Naive thymus-derived CD8-positive, alpha-beta T cell (primary cell): Measurements from ENCODE around the gene NPEPL1. TPM values are rescaled to one million over a fixed set of nuclear protein-coding genes. Genes with fewer than 3 reads are reported as not detected.

ENCODE experiments used
- ATAC-seq, 2 donors: fragments of 150-1000 bp; cut with Tn5 transposase in 1 of 2; sonication (Bioruptor Pico), chemical (Tn5 transposase) in 1 of 2; 1 replicate in 1 of 2; 2 replicates in 1 of 2; pipeline ENCODE4 v1.10.0; 2021; ENCODE audit warnings: mild to moderate bottlenecking in 2 of 2, moderate library complexity in 2 of 2
- POLR2A ChIA-PET: fragments of 350-600 bp; sonication (Branson Sonifier 250); formaldehyde crosslinking; loops from one replicate; lab custom pipeline; 2021; ENCODE audit warnings: antibody characterized with exemption; lab: Charles Lee
- DNase-seq, 10 donors: peaks; one replicate each; pipeline versions ENCODE4 v3.0.0 to v3.0.0-alpha.2; 2020 to 2022
- H3K27ac Mint-ChIP-seq, 10 donors: one replicate each; pipeline ENCODE4 v1.8.0; 2020 to 2022; ENCODE audit warnings: mild to moderate bottlenecking in 10 of 10, mixed read lengths in 10 of 10, moderate library complexity in 4 of 10, inconsistent platforms in 1 of 10
- H3K27me3 Mint-ChIP-seq, 5 donors: one replicate each; pipeline ENCODE4 v1.8.0; 2021 to 2022; ENCODE audit warnings: mixed read lengths in 5 of 5
- H3K36me3 Mint-ChIP-seq, 3 donors: one replicate each; pipeline ENCODE4 v1.8.0; 2020 to 2022; ENCODE audit warnings: mixed read lengths in 3 of 3, mild to moderate bottlenecking in 2 of 3, inconsistent platforms in 1 of 3
- H3K4me1 Mint-ChIP-seq, 4 donors: one replicate each; pipeline ENCODE4 v1.8.0; 2021 to 2022; ENCODE audit warnings: mixed read lengths in 4 of 4
- H3K4me3 Mint-ChIP-seq, 10 donors: one replicate each; pipeline ENCODE4 v1.8.0; 2020 to 2022; ENCODE audit warnings: mild to moderate bottlenecking in 10 of 10, mixed read lengths in 10 of 10, moderate library complexity in 6 of 10, inconsistent platforms in 1 of 10
- H3K9me3 Mint-ChIP-seq, 9 donors: one replicate each; pipeline ENCODE4 v1.8.0; 2020 to 2022; ENCODE audit warnings: mixed read lengths in 9 of 9, mild to moderate bottlenecking in 3 of 9, inconsistent platforms in 1 of 9, moderate library complexity in 1 of 9
- polyA plus RNA-seq, 3 donors: library from polyadenylated mRNA; unstranded; fragments of 300-500 nt; fragmentation: Illumina TruSeq; gene quantifications; one replicate each; pipeline ENCODE4 v1.2.3, GENCODE V29; 2021
- total RNA-seq, 8 experiments: library from RNA in 2 of 8; stranded (reverse) in 2 of 8; gene quantifications; one replicate each; pipeline ENCODE4 v1.2.3 and lab custom pipeline; 2021 to 2026

The NPEPL1 gene
- total and polyA plus RNA-seq, 5 experiments from 2014 or later: 5.3 to 44.8 (median 6.3) TPM

DNA sequence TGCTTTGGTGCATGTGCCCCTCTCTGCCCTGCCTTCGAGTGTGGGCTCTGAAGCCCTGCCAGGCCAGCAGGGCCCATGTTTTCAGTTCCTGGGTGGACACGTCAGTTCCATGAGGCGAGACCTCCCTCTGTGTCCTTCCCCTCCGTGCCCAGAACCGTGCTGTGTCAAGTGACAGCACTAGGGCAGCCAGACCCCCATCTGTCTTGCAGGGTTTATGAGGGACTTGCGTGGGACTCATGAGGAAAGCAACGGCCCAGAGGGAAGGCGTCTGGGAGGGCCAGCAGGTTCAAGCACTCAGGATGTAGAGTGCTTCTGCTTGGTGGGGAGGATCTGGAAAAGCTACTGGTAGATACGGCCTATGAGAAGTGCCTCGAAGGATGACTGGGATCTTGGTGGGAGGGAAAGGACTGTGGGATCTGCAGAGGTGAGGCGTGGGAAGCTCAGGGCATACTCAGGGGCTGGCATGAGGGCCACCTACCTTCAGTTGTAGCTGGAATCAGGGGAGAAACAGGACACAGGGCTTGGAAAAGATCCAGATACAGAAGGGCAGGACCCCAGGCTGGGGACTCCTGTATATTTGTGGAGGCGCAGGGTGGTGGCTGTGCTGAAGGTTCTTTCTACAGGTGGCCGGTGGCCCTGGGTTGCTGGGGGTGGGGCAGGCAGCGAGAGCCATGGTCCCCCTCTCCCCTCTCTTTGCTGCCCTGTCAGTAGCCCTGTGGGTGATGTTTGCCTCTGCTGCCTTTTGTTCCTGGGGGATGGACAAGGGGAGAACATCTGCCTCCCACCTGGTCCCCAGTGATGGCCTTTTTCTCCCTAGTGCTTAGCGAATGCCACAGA is 5.5 kb downstream of the NPEPL1 start:
- H3K9me3 Mint-ChIP-seq: no peaks in the 10 kb centered on the region
- DNase-seq (peak in 1 of 10 donors; percentile 51), ATAC-seq (no peak)
- H3K4me1 Mint-ChIP-seq: peaks cover 2 to 16% (median 11%) of the 10 kb centered on the region in 4 donors
- no peaks in the 10 kb centered on the region for H3K27me3 Mint-ChIP-seq
- peaks cover 0 to 22% (median 9%) of the 10 kb centered on the region in 3 donors for H3K36me3 Mint-ChIP-seq
- H3K27ac Mint-ChIP-seq: peak overlapping the region in 2 of 10 donors; percentile 1 to 40
- POLR2A ChIA-PET: interaction anchor here (2.1 kb wide), 1 partner anchor 47 kb away, joined by 12 read pairs; the partner anchor contains the start of gene STX16
- H3K4me3 Mint-ChIP-seq: no peak overlapping the region

DNA sequence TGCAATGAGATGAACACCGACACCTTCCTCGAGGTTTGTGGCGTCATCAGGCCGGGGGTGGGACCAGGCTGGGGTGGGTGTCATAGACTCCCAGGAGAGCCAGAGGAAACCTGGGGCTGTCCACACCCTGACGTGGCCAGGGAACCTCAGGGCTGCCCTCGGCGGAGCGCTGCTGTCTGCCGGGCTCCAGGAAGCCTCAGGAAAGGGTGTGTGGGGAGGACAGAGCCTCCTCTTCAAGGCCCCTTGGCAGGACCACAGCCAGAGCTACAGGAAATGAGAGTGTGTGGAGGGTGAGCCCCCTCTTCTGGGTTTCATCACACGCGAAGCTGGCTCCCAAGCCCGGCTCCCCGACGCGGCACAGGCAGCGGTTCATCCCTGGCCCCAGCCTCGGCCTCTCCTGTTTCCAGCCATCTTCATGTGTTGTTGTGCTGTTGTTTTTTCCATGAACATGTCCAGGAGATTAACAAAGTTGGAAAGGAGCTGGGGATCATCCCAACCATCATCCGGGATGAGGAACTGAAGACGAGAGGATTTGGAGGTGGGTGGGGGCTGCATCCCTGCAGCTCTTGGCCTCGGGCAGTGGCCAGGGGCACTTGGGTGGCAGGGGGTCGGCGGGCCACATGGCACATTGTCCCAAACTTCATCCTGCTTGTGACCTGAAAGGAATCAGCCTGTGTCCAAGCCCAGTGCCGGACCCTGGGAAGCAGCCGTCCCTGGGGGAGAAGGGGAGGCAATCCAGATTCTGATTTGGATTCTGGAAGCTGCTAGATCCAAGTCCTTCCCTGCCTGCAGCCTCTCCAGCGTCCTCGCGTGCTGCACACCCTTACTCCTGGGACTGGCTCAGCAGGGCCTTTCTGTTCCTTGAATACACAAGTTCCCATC is 6.4 kb downstream of the NPEPL1 start:
- Mint-ChIP-seq H3K4me1 (peaks cover 0 to 9% (median 5%) of the 10 kb centered on the region in 4 donors), H3K27ac (peak overlapping the region in 1 of 10 donors; percentile 1), H3K4me3 (no peak overlapping the region), H3K36me3 (peaks cover 0 to 31% (median 17%) of the 10 kb centered on the region in 3 donors), H3K9me3 (no peaks in the 10 kb centered on the region), H3K27me3 (no peaks in the 10 kb centered on the region)
- DNase-seq (peak in 1 of 10 donors; percentile 50), ATAC-seq (no peak)
- POLR2A ChIA-PET: no interaction called here

DNA sequence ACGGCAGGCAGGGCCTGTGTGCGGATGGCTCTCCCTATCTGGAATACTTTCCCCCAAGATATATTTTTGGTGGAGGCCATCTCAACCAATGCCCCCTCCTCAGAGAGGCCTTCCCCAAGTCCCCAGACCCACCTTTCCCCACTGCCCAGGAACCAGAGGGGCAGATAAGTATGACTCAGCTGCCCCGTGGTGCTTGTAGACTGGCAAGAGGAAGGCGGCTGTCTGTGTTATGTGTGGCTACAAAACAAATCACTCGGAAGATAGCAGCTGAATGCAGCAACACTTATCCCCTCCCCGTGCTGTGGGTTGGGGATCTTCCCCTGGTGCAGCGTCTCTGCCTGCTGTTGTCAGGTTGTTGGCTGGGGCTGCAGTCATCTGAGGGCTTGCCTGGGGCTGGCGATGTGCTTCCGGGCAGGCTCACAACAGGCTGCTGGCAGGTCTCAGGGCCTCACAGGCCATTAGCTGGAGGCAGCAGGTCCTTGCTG is 7.1 kb downstream of the NPEPL1 start:
- H3K27me3 Mint-ChIP-seq: no peaks in the 10 kb centered on the region
- DNase-seq: peak in 1 of 10 donors; percentile 57
- peaks cover 1 to 36% (median 19%) of the 10 kb centered on the region in 3 donors for H3K36me3 Mint-ChIP-seq
- H3K9me3 Mint-ChIP-seq: no peaks in the 10 kb centered on the region
- ATAC-seq: no peak
- no peak overlapping the region for H3K4me3 Mint-ChIP-seq
- peaks cover 2 to 6% (median 5%) of the 10 kb centered on the region in 4 donors for H3K4me1 Mint-ChIP-seq
- H3K27ac Mint-ChIP-seq: no peak overlapping the region
- POLR2A ChIA-PET: no interaction called here

DNA sequence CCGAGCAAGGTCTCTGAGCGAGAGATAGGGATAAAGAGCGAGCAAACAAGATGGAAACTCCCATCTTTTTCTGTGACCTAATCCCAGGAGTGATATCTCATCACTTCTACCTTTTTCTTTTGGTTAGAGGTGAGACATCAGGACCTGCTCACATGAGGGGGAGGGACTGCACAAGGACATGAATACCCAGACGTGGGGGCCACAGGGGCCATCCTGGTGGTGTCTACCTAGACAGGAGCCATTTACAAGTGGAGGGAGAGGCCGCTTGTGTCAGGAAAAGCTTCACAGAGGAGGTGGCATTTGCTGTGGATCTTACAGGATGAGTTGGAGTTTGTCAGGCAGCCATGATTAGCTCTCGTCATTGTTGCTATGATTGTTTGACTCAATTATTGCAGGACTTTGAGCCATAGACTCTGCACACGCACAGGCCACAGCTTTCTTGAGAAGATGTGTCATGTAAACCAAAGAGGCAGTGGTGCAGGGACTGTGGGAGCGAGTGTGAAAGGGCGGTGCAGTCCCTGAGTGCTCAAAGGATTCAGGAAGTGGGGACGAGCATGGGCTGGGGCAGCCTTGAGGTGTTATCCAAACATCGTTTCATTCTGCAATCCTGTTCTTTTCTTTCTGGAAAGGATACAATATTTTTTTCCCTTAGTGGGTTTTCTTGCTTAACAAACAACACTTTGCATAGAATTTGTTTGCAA is 7.7 kb downstream of the NPEPL1 start:
- ATAC-seq (no peak), DNase-seq (peak in 1 of 10 donors; percentile 22)
- POLR2A ChIA-PET: no interaction called here
- Mint-ChIP-seq H3K4me1 (peaks cover 2 to 6% (median 5%) of the 10 kb centered on the region in 4 donors), H3K27me3 (no peaks in the 10 kb centered on the region), H3K27ac (peak overlapping the region in 4 of 10 donors; percentile 34 to 63 (median 54)), H3K4me3 (no peak overlapping the region), H3K36me3 (peaks cover 3 to 42% (median 19%) of the 10 kb centered on the region in 3 donors), H3K9me3 (no peaks in the 10 kb centered on the region)

DNA sequence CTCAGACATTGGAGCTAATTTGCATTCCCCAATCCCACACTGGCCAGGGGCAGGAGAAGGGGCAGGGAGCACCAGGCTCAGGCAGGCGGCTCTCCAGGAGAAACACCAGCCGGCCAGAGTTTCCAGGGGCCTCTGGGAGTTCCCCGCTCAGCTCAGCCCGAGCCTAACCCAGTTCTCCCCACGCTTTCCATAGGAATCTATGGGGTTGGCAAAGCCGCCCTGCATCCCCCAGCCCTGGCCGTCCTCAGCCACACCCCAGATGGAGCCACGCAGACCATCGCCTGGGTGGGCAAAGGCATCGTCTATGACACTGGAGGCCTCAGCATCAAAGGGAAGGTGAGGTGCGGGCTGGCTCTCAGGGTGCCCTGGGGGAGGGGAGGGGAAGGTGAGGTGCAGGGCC is 8.2 kb downstream of the NPEPL1 start:
- no peak overlapping the region for H3K4me3 Mint-ChIP-seq
- no peaks in the 10 kb centered on the region for H3K9me3 Mint-ChIP-seq
- peaks cover 3 to 48% (median 19%) of the 10 kb centered on the region in 3 donors for H3K36me3 Mint-ChIP-seq
- POLR2A ChIA-PET: no interaction called here
- ATAC-seq (no peak), DNase-seq (peak in 1 of 10 donors; percentile 32)
- H3K27ac Mint-ChIP-seq: no peak overlapping the region
- H3K27me3 Mint-ChIP-seq: no peaks in the 10 kb centered on the region
- H3K4me1 Mint-ChIP-seq: peaks cover 2 to 6% (median 5%) of the 10 kb centered on the region in 4 donors

DNA sequence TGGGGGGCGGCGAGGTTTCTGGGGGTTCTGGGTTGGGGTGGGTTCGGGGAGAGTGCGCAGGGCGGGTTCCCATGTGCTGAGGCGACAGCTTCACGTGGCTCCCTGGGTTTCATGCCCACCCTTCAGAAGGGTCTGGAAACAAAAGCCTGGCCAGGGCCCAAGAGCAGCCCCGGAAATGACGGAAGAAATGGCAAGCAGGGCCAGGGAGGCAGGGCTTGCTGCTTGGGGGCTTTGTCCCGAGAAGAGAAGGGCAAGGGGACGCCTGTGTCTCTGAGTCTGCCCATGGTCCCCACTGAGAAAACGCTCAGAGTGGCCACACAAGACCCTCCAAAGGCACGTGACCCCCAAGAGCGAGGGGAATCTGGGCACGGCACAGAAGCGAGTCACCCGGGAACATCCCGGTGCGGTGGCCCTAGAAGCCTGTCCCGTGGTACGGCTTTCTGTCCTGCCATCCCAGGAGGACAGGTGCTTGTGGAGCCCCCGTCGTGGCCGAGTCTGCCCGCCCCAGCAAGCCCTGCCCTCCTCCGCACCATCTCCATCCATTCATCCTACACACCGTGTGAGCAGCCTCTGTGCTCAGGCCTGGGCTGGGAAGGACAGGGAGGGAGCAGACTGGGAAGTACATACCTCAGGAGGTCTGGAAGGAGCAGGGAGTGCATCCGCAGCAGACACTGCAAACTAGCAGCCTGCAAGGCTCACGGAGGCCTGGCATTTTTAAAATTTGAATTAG is 9.0 kb downstream of the NPEPL1 start:
- Mint-ChIP-seq H3K4me1 (peaks cover 2 to 6% (median 5%) of the 10 kb centered on the region in 4 donors), H3K9me3 (no peaks in the 10 kb centered on the region), H3K27me3 (no peaks in the 10 kb centered on the region), H3K4me3 (no peak overlapping the region), H3K27ac (no peak overlapping the region), H3K36me3 (peaks cover 3 to 49% (median 19%) of the 10 kb centered on the region in 3 donors)
- no peak for ATAC-seq
- POLR2A ChIA-PET: no interaction called here
- DNase-seq: peak in 1 of 10 donors; percentile 61

- POLR2A ChIA-PET: no interaction called here
- no peak overlapping the region for H3K27ac Mint-ChIP-seq
- H3K4me3 Mint-ChIP-seq: no peak overlapping the region
- H3K27me3 Mint-ChIP-seq: no peaks in the 10 kb centered on the region
- peaks cover 2 to 6% (median 5%) of the 10 kb centered on the region in 4 donors for H3K4me1 Mint-ChIP-seq
- H3K9me3 Mint-ChIP-seq: no peaks in the 10 kb centered on the region
- no peak for ATAC-seq
- H3K36me3 Mint-ChIP-seq: peaks cover 3 to 45% (median 19%) of the 10 kb centered on the region in 3 donors
- peak in 1 of 10 donors; percentile 15 for DNase-seq
Measured at GRCh38 chr20:58702161-58702510, 9.5 kb downstream of the NPEPL1 start.

DNA sequence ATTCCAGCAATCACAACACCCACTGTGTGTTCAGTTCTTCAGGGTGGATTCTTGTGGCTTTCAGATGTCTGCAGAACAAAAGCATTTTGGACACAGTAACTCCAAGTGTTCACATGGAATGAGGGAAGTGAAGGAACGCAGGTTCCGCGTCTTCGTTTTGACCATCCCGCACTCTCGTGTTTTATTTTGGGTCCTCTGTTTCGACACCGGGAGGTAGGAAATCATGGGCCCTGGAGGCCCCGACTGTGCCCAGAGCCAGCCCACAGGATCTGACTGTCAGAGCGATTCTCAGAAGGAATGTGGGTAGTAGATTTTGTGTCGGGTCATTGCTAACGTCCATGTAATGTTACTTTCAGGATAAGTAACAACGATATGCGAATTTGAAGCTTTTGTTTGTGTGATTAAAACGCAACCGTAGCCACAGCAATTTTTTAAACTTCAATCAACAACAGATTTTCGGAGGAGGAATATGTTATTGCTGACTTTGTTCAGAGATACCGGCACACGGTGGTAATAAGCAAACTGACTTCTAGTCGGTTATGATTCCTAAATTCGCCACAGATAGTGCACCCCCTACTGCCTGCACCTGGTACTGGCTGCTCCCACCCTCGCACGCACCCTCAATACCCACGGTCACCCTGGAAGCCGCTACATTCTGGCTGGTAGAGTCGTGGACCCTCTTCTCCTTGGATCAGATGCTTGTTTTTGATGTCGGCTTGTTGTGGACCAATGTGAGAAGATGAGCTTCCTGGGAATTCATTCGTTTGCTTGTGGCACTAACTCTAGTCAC is 10.5 kb downstream of the NPEPL1 start:
- Mint-ChIP-seq H3K4me3 (no peak overlapping the region), H3K4me1 (peaks cover 2 to 4% (median 3%) of the 10 kb centered on the region in 4 donors), H3K9me3 (no peaks in the 10 kb centered on the region), H3K36me3 (peaks cover 3 to 41% (median 19%) of the 10 kb centered on the region in 3 donors), H3K27ac (peak overlapping the region in 1 of 10 donors; percentile 40), H3K27me3 (no peaks in the 10 kb centered on the region)
- ATAC-seq (no peak), DNase-seq (peak in 2 of 10 donors; percentile 17 to 45)
- POLR2A ChIA-PET: no interaction called here

DNA sequence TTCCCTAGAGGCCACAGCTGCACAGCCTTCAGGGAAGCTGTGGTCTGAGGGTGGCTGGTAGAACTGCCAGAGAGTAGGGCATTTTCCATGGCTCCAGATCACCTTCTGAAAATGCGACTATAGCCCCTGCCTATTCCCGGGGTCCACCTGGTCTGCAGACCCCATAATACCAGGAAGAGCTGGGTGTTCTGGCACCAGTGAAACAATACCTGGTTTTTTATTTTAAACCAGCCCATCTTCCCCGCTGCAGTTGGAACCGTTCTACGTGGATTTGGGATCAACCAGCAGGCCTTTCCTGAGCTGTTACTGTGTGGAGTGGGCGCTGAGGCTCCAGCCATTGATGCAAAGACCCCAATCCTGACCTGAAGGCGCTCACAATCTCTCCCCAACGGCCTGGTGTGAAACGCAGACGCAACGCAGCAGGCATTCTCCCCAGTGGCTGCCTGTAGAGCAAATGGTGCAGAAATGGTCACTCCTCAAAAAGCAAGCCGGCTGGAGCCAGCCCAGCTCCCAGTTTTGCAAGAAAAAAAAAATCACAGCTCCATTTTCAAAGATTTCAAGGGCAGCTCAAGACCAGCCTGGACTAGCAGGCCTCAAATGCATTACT is 11.3 kb downstream of the NPEPL1 start:
- H3K4me1 Mint-ChIP-seq: peaks cover 0 to 4% (median 2%) of the 10 kb centered on the region in 4 donors
- H3K36me3 Mint-ChIP-seq: peaks cover 3 to 40% (median 19%) of the 10 kb centered on the region in 3 donors
- POLR2A ChIA-PET: no interaction called here
- ATAC-seq: no peak
- DNase-seq: peak in 2 of 10 donors; percentile 9 to 40
- H3K27ac Mint-ChIP-seq: no peak overlapping the region
- H3K4me3 Mint-ChIP-seq: no peak overlapping the region
- no peaks in the 10 kb centered on the region for H3K9me3 Mint-ChIP-seq
- H3K27me3 Mint-ChIP-seq: no peaks in the 10 kb centered on the region

- peak in 1 of 10 donors; percentile 10 for DNase-seq
- H3K4me3 Mint-ChIP-seq: no peak overlapping the region
- H3K4me1 Mint-ChIP-seq: peaks cover 0 to 3% (median under 1%) of the 10 kb centered on the region in 4 donors
- ATAC-seq: no peak
- H3K27ac Mint-ChIP-seq: peak overlapping the region in 3 of 10 donors; percentile 24 to 71 (median 41)
- H3K9me3 Mint-ChIP-seq: no peaks in the 10 kb centered on the region
- POLR2A ChIA-PET: no interaction called here
- no peaks in the 10 kb centered on the region for H3K27me3 Mint-ChIP-seq
- peaks cover 3 to 40% (median 18%) of the 10 kb centered on the region in 3 donors for H3K36me3 Mint-ChIP-seq
Measured at GRCh38 chr20:58705208-58705926, 12.8 kb downstream of the NPEPL1 start.
